K562 (cell line): ENCODE results near the gene ALPP. TPM values are rescaled to one million over a fixed set of nuclear protein-coding genes. Genes with fewer than 3 reads are reported as not detected.
"Not testable (repeated sequence)": the region's sequence is repeated elsewhere in the genome, so short reads cannot be mapped to it uniquely, and the experiment has no call there.

ENCODE experiments used
- ATAC-seq: fragments of 200-7000 bp; cut with Tn5 transposase; 3 replicates; pipeline ENCODE4 v1.9.1; 2020; ENCODE audit warnings: moderate library complexity
- BruUV-seq: library from RNA; stranded (reverse); fragments of 400-500 nt; replicated peaks from 2 replicates; lab custom pipeline; 2021; lab: Mats Ljungman, UMichigan
- CTCF ChIA-PET: fragments of 300-600 bp; formaldehyde crosslinking; extraction: SDS; loops from one replicate; lab custom pipeline; 2021; ENCODE audit warnings: low intra/inter-chr PET ratio; lab: Yijun Ruan, JAX
- POLR2A ChIA-PET: fragments of 300-600, 350-650 bp; sonication (Branson Sonifier 250); formaldehyde crosslinking; extraction: SDS; loops from one replicate; lab custom pipeline; 2021; ENCODE audit warnings: antibody characterized with exemption, inconsistent platforms; lab: Yijun Ruan, JAX
- DNase-seq, 4 experiments: peaks; one replicate each; pipeline versions ENCODE4 v3.0.0 to v3.0.0-alpha.2; 2011 to 2018; ENCODE audit warnings: low spot score in 3 of 4, mixed read lengths in 3 of 4; ENCODE audit errors: extremely low read depth in 1 of 4
- FAIRE-seq: peaks from 2 replicates; lab custom pipeline; 2011; peaks lifted over from hg19 to GRCh38; lab: Jason Lieb, UNC
- H2AFZ ChIP-seq: 2 replicates; pipeline ENCODE4 v1.6.0; 2011; ENCODE audit warnings: low read depth, low read length, control low read depth, inconsistent platforms
- H3K27ac ChIP-seq: fragments of 200-600 bp; 3 replicates; pipeline ENCODE4 v1.8.0; 2011; ENCODE audit warnings: low read depth, mild to moderate bottlenecking, control low read depth, inconsistent platforms, low read length, moderate library complexity, mixed read lengths; ENCODE audit errors: extremely low read depth
- H3K27me3 ChIP-seq, 2 experiments: fragments of 300-600 bp in 1 of 2; 2 replicates in 1 of 2; 3 replicates in 1 of 2; pipeline versions ENCODE4 v1.6.0 to v1.8.0; 2011; ENCODE audit warnings: inconsistent platforms in 2 of 2, low read length in 2 of 2, mild to moderate bottlenecking in 1 of 2, mixed read lengths in 1 of 2, moderate library complexity in 1 of 2; ENCODE audit not compliant: control insufficient read depth in 2 of 2, insufficient read depth in 2 of 2
- H3K36me3 ChIP-seq: fragments of 300-600 bp; 3 replicates; pipeline ENCODE4 v1.8.0; 2011; ENCODE audit warnings: mild to moderate bottlenecking, low read length, inconsistent platforms; ENCODE audit not compliant: control insufficient read depth, insufficient read depth
- H3K4me1 ChIP-seq, 2 experiments: fragments of 200-600 bp in 1 of 2; replicated peaks in 1 of 2; 2 replicates in 1 of 2; 3 replicates in 1 of 2; pipeline versions ENCODE4 v1.5.1 to v1.8.0; 2011; ENCODE audit warnings: inconsistent platforms in 2 of 2, low read length in 2 of 2, mild to moderate bottlenecking in 1 of 2, mixed read lengths in 1 of 2, moderate library complexity in 1 of 2; ENCODE audit not compliant: control insufficient read depth in 2 of 2, insufficient read depth in 2 of 2
- H3K4me2 ChIP-seq: 2 replicates; pipeline ENCODE4 v1.6.1; 2011; ENCODE audit warnings: low read length, control low read depth, inconsistent platforms, mixed read lengths; ENCODE audit not compliant: insufficient read depth
- H3K4me3 ChIP-seq: fragments of 200-600 bp; sonication (generic), shearing (Covaris generic); 2 replicates; pipeline ENCODE4 v1.5.1; 2016; ENCODE audit warnings: control low read depth, inconsistent platforms
- H3K79me2 ChIP-seq: fragments of 200-600 bp; 3 replicates; pipeline ENCODE4 v1.8.0; 2011; ENCODE audit warnings: low read length, inconsistent platforms; ENCODE audit not compliant: control insufficient read depth, insufficient read depth
- H3K9ac ChIP-seq, 2 experiments: 2 replicates each; pipeline versions ENCODE4 v1.6.0 to v1.6.1; 2011; ENCODE audit warnings: low read depth in 2 of 2, low read length in 2 of 2, control low read depth in 1 of 2, inconsistent platforms in 1 of 2, mild to moderate bottlenecking in 1 of 2, mixed read lengths in 1 of 2; ENCODE audit not compliant: insufficient read depth in 1 of 2
- H3K9me1 ChIP-seq: one replicate; pipeline ENCODE4 v1.6.0; 2011; ENCODE audit warnings: inconsistent platforms, mild to moderate bottlenecking, low read length, moderate library complexity; ENCODE audit not compliant: control insufficient read depth, insufficient read depth
- H3K9me3 ChIP-seq: replicated peaks from 2 replicates; pipeline ENCODE4 v1.5.1; 2011; ENCODE audit warnings: low read depth, low read length, inconsistent platforms; ENCODE audit not compliant: control insufficient read depth, insufficient read depth
- H4K20me1 ChIP-seq: replicated peaks from 2 replicates; pipeline ENCODE4 v1.6.1; 2011; ENCODE audit warnings: low read length, inconsistent platforms, mixed read lengths; ENCODE audit not compliant: control insufficient read depth, insufficient read depth
- GABPB1 ChIP-seq: sonication (generic); formaldehyde crosslinking; IDR thresholded peaks from 2 replicates; pipeline ENCODE4 v1.8.0; 2022; ENCODE audit warnings: mild to moderate bottlenecking, missing genetic modification reagents
- PRPF4 ChIP-seq: fragments of 200-400 bp; formaldehyde crosslinking; IDR thresholded peaks from one replicate; pipeline ENCODE4 v1.6.1; 2017; ENCODE audit warnings: low read length, low read depth, mild to moderate bottlenecking; ENCODE audit not compliant: insufficient read depth, poor library complexity, severe bottlenecking
- ZNF224 ChIP-seq: sonication (generic); formaldehyde crosslinking; IDR thresholded peaks from 2 replicates; pipeline ENCODE4 v1.8.0; 2022; ENCODE audit warnings: mild to moderate bottlenecking, missing genetic modification reagents
- whole genome bisulfite sequencing: fragments of 100-300 bp; shearing (Covaris generic); methylation state at CpG from one replicate; pipeline ENCODE4 v1.1.6; 2016; ENCODE audit warnings: low coverage, mixed read lengths; ENCODE audit not compliant: insufficient coverage; ENCODE audit errors: missing lambda C conversion rate; 5-methylcytosine and 5-hydroxymethylcytosine counted together
- in situ Hi-C: fragments of 300-500 bp; cut with MboI; formaldehyde crosslinking; loops from 4 replicates; pipeline ENCODE4 v1.15.0; 2018; ENCODE audit warnings: inconsistent platforms, mixed read lengths
- intact Hi-C: fragments of 100-400 bp; cut with micrococcal nuclease; formaldehyde crosslinking; loops from 2 replicates; pipeline ENCODE4 v1.14.2; 2022
- polyA plus RNA-seq, 8 experiments: library from polyadenylated mRNA; depleted of rRNA in 4 of 8; stranded (reverse) in 5 of 8; unstranded in 3 of 8; fragments of >200 nt; fragmentation: Nextera tagmentation in 2 of 8; fragmentation: Illumina TruSeq in 1 of 8; extraction: Ambion mirVana in 2 of 8; extraction: Trizol in 1 of 8; gene quantifications; 2 replicates each; pipeline versions ENCODE4 v1.2.1 to v1.2.3, GENCODE V29; 2011 to 2014; ENCODE audit warnings: inconsistent platforms in 1 of 8, missing spikeins in 1 of 8
- total RNA-seq, 7 experiments: library from RNA; depleted of rRNA in 6 of 7; stranded (reverse); fragments of >200 nt in 6 of 7; fragmentation: Illumina TruSeq in 2 of 7; extraction: Trizol in 2 of 7; gene quantifications; 2 replicates each; pipeline versions ENCODE4 v1.2.1 to v1.2.3, GENCODE V29; 2011 to 2021; ENCODE audit warnings: low replicate concordance in 1 of 7
- TF ChIP-seq, protein P1 (sequence below): fragments of 250-450 bp; sonication (Bioruptor Pico); IDR thresholded peaks from 2 replicates; pipeline ENCODE4 v1.8.0; 2021; ENCODE audit warnings: moderate library complexity, mild to moderate bottlenecking, inconsistent platforms

Gene ALPP
- total and polyA plus RNA-seq, 9 of the 15 experiments (the other 6 are each of a cell fraction or from before 2014, with no cell fraction given) = 0.03 TPM; not detected in 8

DNA sequence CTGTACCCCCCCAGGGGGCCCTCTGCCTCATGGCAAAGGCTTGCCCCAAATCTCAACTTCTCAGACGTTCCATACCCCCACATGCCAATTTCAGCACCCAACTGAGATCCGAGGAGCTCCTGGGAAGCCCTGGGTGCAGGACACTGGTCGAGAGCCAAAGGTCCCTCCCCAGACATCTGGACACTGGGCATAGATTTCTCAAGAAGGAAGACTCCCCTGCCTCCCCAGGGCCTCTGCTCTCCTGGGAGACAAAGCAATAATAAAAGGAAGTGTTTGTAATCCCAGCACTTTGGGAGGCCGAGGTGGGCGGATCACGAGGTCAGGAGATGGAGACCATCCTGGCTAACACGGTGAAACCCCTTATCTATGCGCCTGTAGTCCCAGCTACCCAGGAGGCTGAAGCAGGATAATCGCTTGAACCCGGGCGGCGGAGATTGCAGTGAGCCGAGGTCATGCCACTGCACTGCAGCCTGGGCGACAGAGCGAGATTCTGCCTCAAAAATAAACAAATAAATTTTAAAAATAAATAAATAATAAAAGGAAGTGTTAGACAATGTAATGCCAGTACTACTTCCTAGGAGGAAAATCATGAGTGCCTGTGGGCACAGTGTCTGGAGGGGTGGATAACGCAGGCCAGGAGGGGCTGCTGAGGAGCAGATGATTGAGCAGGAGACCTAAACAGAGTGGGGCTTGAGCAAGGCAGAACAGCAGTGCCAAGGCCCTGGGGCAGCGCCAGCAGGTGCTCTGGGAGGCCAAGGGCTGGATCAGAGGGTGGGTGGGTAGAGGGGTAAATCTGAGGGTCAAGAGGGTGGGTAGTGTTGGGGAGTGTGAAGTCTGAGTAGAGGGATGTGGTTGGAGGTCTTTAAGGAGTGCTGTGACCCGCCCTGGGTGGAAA is 4.0 kb downstream of the ALPP start:
- no peak for ATAC-seq
- Histone ChIP-seq H3K79me2 (no peaks in the 10 kb centered on the region), H3K36me3 (no peaks in the 10 kb centered on the region), H3K4me2 (no peak overlapping the region), H3K27ac (no peak overlapping the region), H3K9me3 (no peaks in the 10 kb centered on the region), H3K9ac (no peak overlapping the region), H3K4me1 (peaks cover 0 to 12% of the 10 kb centered on the region in 2 experiments; a peak in 1 of 5 replicates), H4K20me1 (no peaks in the 10 kb centered on the region), H3K9me1 (no peaks in the 10 kb centered on the region), H3K4me3 (no peak overlapping the region), H2AFZ (no peak overlapping the region), H3K27me3 (peaks cover 4 to 29% of the 10 kb centered on the region in 2 experiments; a peak in 4 of 5 replicates)
- ChIA-PET CTCF (no interaction called here), POLR2A (interaction anchor here (0.7 kb wide), 1 partner anchor 377 kb away, joined by 3 read pairs; no protein-coding TSS in a partner anchor)
- in situ Hi-C loops = no loop called here
- intact Hi-C loops = no loop called here
- DNase-seq = no peak
- no peak for FAIRE-seq
- BruUV-seq = no TSS peak
- 2% methylated on average over 14 of the region's 18 CpGs for WGBS
- no peak for TF ChIP-seq ZNF224 (CRISPR knock-in tag)

DNA sequence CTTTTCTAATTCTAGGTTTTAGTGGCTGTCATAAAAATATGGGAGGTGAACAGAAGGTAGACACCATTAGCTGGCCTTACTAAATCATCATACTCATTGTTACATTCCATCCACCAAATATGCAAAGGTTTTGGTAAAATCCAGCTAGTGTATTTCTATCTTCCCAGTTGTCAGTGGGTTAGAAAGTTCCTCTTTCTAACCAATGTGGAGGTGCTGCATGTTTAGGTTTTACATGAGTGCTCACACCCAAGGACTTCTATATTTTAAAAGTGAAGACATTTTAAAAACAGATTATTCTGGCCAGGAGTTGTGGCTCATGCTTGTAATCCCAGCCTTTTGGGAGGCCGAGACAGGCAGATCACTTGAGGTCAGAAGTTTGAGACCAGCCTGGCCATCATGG is 5.9 kb downstream of the ALPP start:
- no peaks in the 10 kb centered on the region for H4K20me1 ChIP-seq
- TF ChIP-seq, protein P1, sequence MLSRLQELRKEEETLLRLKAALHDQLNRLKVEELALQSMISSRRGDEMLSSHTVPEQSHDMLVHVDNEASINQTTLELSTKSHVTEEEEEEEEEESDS (CRISPR knock-in tag) = no peak
- TF ChIP-seq GABPB1 (no peak), PRPF4 (no peak)
- POLR2A ChIA-PET = no interaction called here
- in situ Hi-C loops (no loop called here), intact Hi-C loops (no loop called here)
- H3K4me3 ChIP-seq = no peak overlapping the region
- no peak for DNase-seq
- peaks cover 4 to 22% of the 10 kb centered on the region in 2 experiments; a peak in 4 of 5 replicates for H3K27me3 ChIP-seq
- H3K9me1 ChIP-seq = no peaks in the 10 kb centered on the region
- H3K9me3 ChIP-seq = no peaks in the 10 kb centered on the region
- H2AFZ ChIP-seq = no peak overlapping the region
- H3K9ac ChIP-seq = no peak overlapping the region
- no TSS peak for BruUV-seq
- H3K4me2 ChIP-seq = no peak overlapping the region
- no peaks in the 10 kb centered on the region for H3K79me2 ChIP-seq
- no peak for FAIRE-seq
- no peak overlapping the region for H3K27ac ChIP-seq
- H3K4me1 ChIP-seq = peaks cover 0 to 14% of the 10 kb centered on the region in 2 experiments; a peak in 1 of 5 replicates
- H3K36me3 ChIP-seq = no peaks in the 10 kb centered on the region
- CTCF ChIA-PET = no interaction called here
- WGBS = 0% methylated on average over 1 of the region's 1 CpG
- no peak for ATAC-seq

DNA sequence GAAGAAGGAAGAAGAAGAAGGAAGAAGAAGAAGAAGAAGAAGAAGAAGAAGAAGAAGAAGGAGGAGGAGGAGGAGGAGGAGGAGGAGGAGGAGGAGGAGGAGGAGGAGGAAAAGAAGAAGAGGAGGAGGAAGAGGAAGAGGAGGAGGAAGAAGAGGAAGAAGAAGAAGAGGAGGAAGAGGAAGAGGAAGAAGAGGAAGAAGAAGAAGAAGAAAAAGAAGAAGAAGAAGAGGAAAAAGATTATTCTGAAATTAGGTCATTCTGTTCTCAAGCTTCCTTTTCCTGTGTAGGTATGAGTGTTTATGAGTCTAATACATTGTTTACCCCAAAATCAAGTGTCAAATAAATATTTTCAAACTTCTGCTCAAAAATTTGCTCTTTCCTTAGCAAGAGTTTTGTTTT is 6.5 kb downstream of the ALPP start:
- H3K9me3 ChIP-seq, H3K79me2 ChIP-seq, BruUV-seq, in situ Hi-C loops, POLR2A ChIA-PET, H3K9me1 ChIP-seq, H3K36me3 ChIP-seq, H3K4me1 ChIP-seq, FAIRE-seq, H4K20me1 ChIP-seq, H3K27ac ChIP-seq, H3K4me3 ChIP-seq, DNase-seq, ATAC-seq, H3K4me2 ChIP-seq, intact Hi-C loops, H2AFZ ChIP-seq, H3K9ac ChIP-seq, CTCF ChIA-PET: not testable (repeated sequence)
- peaks cover 4 to 22% of the 10 kb centered on the region in 2 experiments; a peak in 4 of 5 replicates for H3K27me3 ChIP-seq
